ENCODE data around the gene GLIPR1L2.
"Not testable (repeated sequence)": the region's sequence is repeated elsewhere in the genome, so short reads cannot be mapped to it uniquely, and the experiment has no call there.

GLIPR1L2 gene

GRCh38 chr12:75447691-75448393 lies 57.0 kb downstream of the GLIPR1L2 start:
- in situ Hi-C loops (cut with MboI; ENCODE audit: low sequenced_read_pairs, unreplicated experiment), result no loop called here
- no peak for DNase-seq (ENCODE audit: low spot score)
- no peak for TF ChIP-seq CTCF (IDR thresholded peaks at IDR 0.05; ENCODE audit: borderline replicate concordance, control extremely low read depth, extremely low read depth, insufficient read depth, missing control alignments)

- no peak for TF ChIP-seq CTCF (IDR thresholded peaks at IDR 0.05; ENCODE audit: borderline replicate concordance, control extremely low read depth, extremely low read depth, insufficient read depth, missing control alignments)
- in situ Hi-C loops (cut with MboI; ENCODE audit: low sequenced_read_pairs, unreplicated experiment), result no loop called here
- DNase-seq (ENCODE audit: low spot score), result no peak
Measured at GRCh38 chr12:75452675-75453330, 61.9 kb downstream of the GLIPR1L2 start.

- in situ Hi-C loops (cut with MboI; ENCODE audit: low sequenced_read_pairs, unreplicated experiment), result no loop called here
- DNase-seq (ENCODE audit: low spot score), result no peak
- no peak for TF ChIP-seq CTCF (IDR thresholded peaks at IDR 0.05; ENCODE audit: borderline replicate concordance, control extremely low read depth, extremely low read depth, insufficient read depth, missing control alignments)
Measured at GRCh38 chr12:75455839-75456238, 65.0 kb downstream of the GLIPR1L2 start.

- no peak for DNase-seq (ENCODE audit: low spot score)
- in situ Hi-C loops (cut with MboI; ENCODE audit: low sequenced_read_pairs, unreplicated experiment), result no loop called here
- no peak for TF ChIP-seq CTCF (IDR thresholded peaks at IDR 0.05; ENCODE audit: borderline replicate concordance, control extremely low read depth, extremely low read depth, insufficient read depth, missing control alignments)
Measured at GRCh38 chr12:75457191-75457590, 66.3 kb downstream of the GLIPR1L2 start.

DNA sequence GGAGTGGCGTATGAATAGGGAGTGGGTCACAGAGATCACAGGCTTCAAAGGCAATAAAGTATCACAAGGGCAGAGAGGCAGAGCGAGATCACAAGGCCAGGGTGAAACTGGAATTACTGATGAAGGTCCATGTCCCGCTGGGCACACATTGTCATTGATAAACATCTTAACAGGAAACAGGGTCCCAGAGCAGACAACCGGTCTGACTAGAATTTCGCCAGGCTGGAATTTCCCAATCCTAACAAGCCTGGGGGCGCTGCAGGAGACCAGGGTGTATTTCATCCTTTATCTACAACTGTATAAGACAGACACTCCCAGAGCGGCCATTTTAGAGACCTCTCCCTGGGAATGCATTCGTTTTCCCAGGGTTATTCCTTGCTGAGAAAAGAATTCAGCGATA lies 67.0 kb downstream of the GLIPR1L2 start:
- in situ Hi-C loops (cut with MboI; ENCODE audit: low sequenced_read_pairs, unreplicated experiment); DNase-seq (ENCODE audit: low spot score): not testable (repeated sequence)

GRCh38 chr12:75459755-75460154 lies 68.9 kb downstream of the GLIPR1L2 start:
- in situ Hi-C loops (cut with MboI; ENCODE audit: low sequenced_read_pairs, unreplicated experiment), result no loop called here
- TF ChIP-seq CTCF (IDR thresholded peaks at IDR 0.05; ENCODE audit: borderline replicate concordance, control extremely low read depth, extremely low read depth, insufficient read depth, missing control alignments), result no peak
- no peak for DNase-seq (ENCODE audit: low spot score)

DNA sequence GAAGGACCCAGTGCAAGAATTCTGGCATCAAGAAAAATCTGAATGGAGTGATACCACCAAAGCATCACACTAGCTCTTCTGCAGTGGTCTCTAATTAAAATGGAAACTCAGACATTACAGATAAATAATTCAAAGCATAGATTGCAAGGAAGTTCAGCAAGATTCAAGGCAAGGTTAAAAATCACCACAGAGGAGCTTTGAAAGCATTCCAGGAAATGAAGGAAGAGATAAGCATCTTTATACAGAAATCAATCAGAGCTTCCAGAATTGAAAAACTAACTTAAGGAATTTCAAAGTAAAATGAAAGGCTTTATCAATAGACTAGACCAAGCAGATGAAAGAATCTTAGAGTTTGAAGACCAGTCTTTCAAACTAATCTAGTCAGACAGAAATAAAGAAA lies 69.3 kb downstream of the GLIPR1L2 start:
- no peak for DNase-seq (ENCODE audit: low spot score)
- no peak for TF ChIP-seq CTCF (IDR thresholded peaks at IDR 0.05; ENCODE audit: borderline replicate concordance, control extremely low read depth, extremely low read depth, insufficient read depth, missing control alignments)
- in situ Hi-C loops (cut with MboI; ENCODE audit: low sequenced_read_pairs, unreplicated experiment), result no loop called here
